ENCODE measurements around the gene HSPB7.

GRCh38 chr1:15998929-15999328 is 18.9 kb downstream of the HSPB7 start:
- TF ChIP-seq CTCF (conservative IDR thresholded peaks at IDR 0.05; ENCODE audit: low read length) (no peak), EZH2phosphoT487 (IDR thresholded peaks at IDR 0.05; ENCODE audit: borderline replicate concordance) (no peak)

Data from Loucy (cell line).